K562 (cell line): Measurements from ENCODE around the gene NEMF. TPM values are rescaled to one million over a fixed set of nuclear protein-coding genes. Genes with fewer than 3 reads are reported as not detected.

Experiments used
- ARHGAP35 ChIP-seq: fragments of 450-650 bp; IDR thresholded peaks from 2 replicates; pipeline ENCODE4 v1.6.1; 2018; ENCODE audit not compliant: partially characterized antibody
- FOXK1 ChIP-seq: sonication (generic); formaldehyde crosslinking; IDR thresholded peaks from 2 replicates; pipeline ENCODE4 v1.8.0; 2022; ENCODE audit warnings: missing genetic modification reagents, mild to moderate bottlenecking, borderline replicate concordance
- GATA2 ChIP-seq: sonication (generic); formaldehyde crosslinking; IDR thresholded peaks from 2 replicates; pipeline ENCODE4 v1.4.0; 2020; ENCODE audit warnings: mild to moderate bottlenecking, missing genetic modification reagents
- HDAC8 ChIP-seq: fragments of 450-650 bp; IDR thresholded peaks from 2 replicates; pipeline ENCODE4 v1.6.1; 2016; ENCODE audit warnings: mild to moderate bottlenecking, missing genetic modification characterization, moderate library complexity, missing compliant biosample characterization
- HMG20B ChIP-seq: fragments of 250-450 bp; sonication (Bioruptor Pico); IDR thresholded peaks from 2 replicates; pipeline ENCODE4 v1.5.0; 2021; ENCODE audit warnings: mild to moderate bottlenecking
- KDM5B ChIP-seq: fragments of 200-600 bp; sonication (generic); IDR thresholded peaks from 2 replicates; pipeline ENCODE4 v1.6.1; 2012; ENCODE audit warnings: low read depth, mild to moderate bottlenecking, moderate library complexity, low read length, control low read depth, inconsistent platforms; ENCODE audit not compliant: insufficient replicate concordance
- MGA ChIP-seq: fragments of 450-650 bp; IDR thresholded peaks from 2 replicates; pipeline ENCODE4 v1.6.1; 2016; ENCODE audit warnings: mild to moderate bottlenecking, moderate library complexity
- MXD1 ChIP-seq: fragments of 250-450 bp; sonication (Bioruptor Pico); IDR thresholded peaks from 2 replicates; pipeline ENCODE4 v1.8.0; 2021; ENCODE audit warnings: borderline replicate concordance, mild to moderate bottlenecking, moderate library complexity; ENCODE audit not compliant: poor library complexity, severe bottlenecking
- PHB2 ChIP-seq: fragments of 450-650 bp; IDR thresholded peaks from 2 replicates; pipeline ENCODE4 v1.6.1; 2017; ENCODE audit warnings: low read depth
- RBM15 ChIP-seq: fragments of 200-400 bp; formaldehyde crosslinking; IDR thresholded peaks from 2 replicates; pipeline ENCODE4 v1.6.1; 2018; ENCODE audit warnings: mild to moderate bottlenecking, low read length, moderate library complexity; ENCODE audit not compliant: insufficient read depth
- XRCC3 ChIP-seq: fragments of 450-650 bp; IDR thresholded peaks from 2 replicates; pipeline ENCODE4 v1.6.1; 2017; ENCODE audit warnings: mild to moderate bottlenecking, moderate library complexity
- ZKSCAN8 ChIP-seq: fragments of 200-800 bp; sonication (Bioruptor generic); IDR thresholded peaks from 2 replicates; pipeline ENCODE4 v1.6.1; 2016; ENCODE audit warnings: missing genetic modification characterization, missing compliant biosample characterization
- ZNF143 ChIP-seq: sonication (generic); formaldehyde crosslinking; IDR thresholded peaks from 2 replicates; pipeline ENCODE4 v1.9.0; 2022; ENCODE audit warnings: mild to moderate bottlenecking, missing genetic modification reagents
- ZNF589 ChIP-seq: fragments of 200-800 bp; sonication (Bioruptor generic); IDR thresholded peaks from 2 replicates; pipeline ENCODE4 v1.6.1; 2016; ENCODE audit warnings: low read depth, missing genetic modification characterization, missing compliant biosample characterization
- polyA plus RNA-seq, 8 experiments: library from polyadenylated mRNA; depleted of rRNA in 4 of 8; stranded (reverse) in 5 of 8; unstranded in 3 of 8; fragments of >200 nt; fragmentation: Nextera tagmentation in 2 of 8; fragmentation: Illumina TruSeq in 1 of 8; extraction: Ambion mirVana in 2 of 8; extraction: Trizol in 1 of 8; gene quantifications; 2 replicates each; pipeline versions ENCODE4 v1.2.1 to v1.2.3, GENCODE V29; 2011 to 2014; ENCODE audit warnings: inconsistent platforms in 1 of 8, missing spikeins in 1 of 8
- total RNA-seq, 7 experiments: library from RNA; depleted of rRNA in 6 of 7; stranded (reverse); fragments of >200 nt in 6 of 7; fragmentation: Illumina TruSeq in 2 of 7; extraction: Trizol in 2 of 7; gene quantifications; 2 replicates each; pipeline versions ENCODE4 v1.2.1 to v1.2.3, GENCODE V29; 2011 to 2021; ENCODE audit warnings: low replicate concordance in 1 of 7
- TF ChIP-seq, protein P1 (sequence below): conservative IDR thresholded peaks from 2 replicates; pipeline ENCODE4 v1.6.1; 2011; ENCODE audit warnings: low read depth, mild to moderate bottlenecking, low read length; ENCODE audit not compliant: control insufficient read depth

NEMF gene
- total and polyA plus RNA-seq, 9 of the 15 experiments (the other 6 are each of a cell fraction or from before 2014, with no cell fraction given), result 38.8 to 94.4 (median 61.0) TPM

- TF ChIP-seq HMG20B (no peak), ARHGAP35 (no peak), ZNF143 (CRISPR knock-in tag) (no peak), RBM15 (no peak; the same call in 1 of the 2 replicates), GATA2 (no peak), XRCC3 (no peak), MXD1 (CRISPR knock-in tag) (no peak), PHB2 (no peak), ZNF589 (CRISPR knock-in tag) (0 out of 2 replicates have a peak, but pooled peaks have one; percentile 18), KDM5B (peak; percentile 64), MGA (peak; percentile 75), ZKSCAN8 (CRISPR knock-in tag) (no peak), HDAC8 (tag) (no peak), FOXK1 (CRISPR knock-in tag) (no peak)
- TF ChIP-seq, protein P1, sequence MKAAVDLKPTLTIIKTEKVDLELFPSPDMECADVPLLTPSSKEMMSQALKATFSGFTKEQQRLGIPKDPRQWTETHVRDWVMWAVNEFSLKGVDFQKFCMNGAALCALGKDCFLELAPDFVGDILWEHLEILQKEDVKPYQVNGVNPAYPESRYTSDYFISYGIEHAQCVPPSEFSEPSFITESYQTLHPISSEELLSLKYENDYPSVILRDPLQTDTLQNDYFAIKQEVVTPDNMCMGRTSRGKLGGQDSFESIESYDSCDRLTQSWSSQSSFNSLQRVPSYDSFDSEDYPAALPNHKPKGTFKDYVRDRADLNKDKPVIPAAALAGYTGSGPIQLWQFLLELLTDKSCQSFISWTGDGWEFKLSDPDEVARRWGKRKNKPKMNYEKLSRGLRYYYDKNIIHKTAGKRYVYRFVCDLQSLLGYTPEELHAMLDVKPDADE, result peak; percentile 84
These were observed 84.9 kb downstream of the NEMF start, which contains the start of gene KLHDC2 (continued) for GRCh38 chr14:49767571-49768300.
